Astrocyte of the spinal cord (primary cell): ENCODE data around the gene CTBP1.
A peak's percentile ranks its signal among the peaks of the same experiment; 100 is the strongest.
"Not testable (repeated sequence)": the region's sequence is repeated elsewhere in the genome, so short reads cannot be mapped to it uniquely, and the experiment has no call there.

Source experiments
- DNase-seq: peaks from one replicate; pipeline ENCODE4 v3.0.0; 2011; ENCODE audit warnings: low read depth, low spot score
- H3K4me3 ChIP-seq: 2 replicates; pipeline ENCODE4 v1.5.1; 2011; ENCODE audit warnings: low read depth, mild to moderate bottlenecking, low read length, moderate library complexity
- CTCF ChIP-seq: IDR thresholded peaks from 2 replicates; pipeline ENCODE4 v1.5.1; 2012; ENCODE audit warnings: low read depth, mild to moderate bottlenecking, low read length, inconsistent platforms
- in situ Hi-C: cut with HindIII; loops from 2 replicates; pipeline ENCODE4 v1.10.0; 2017; ENCODE audit warnings: low sequenced_read_pairs

The CTBP1 gene

GRCh38 chr4:1294891-1295290, 46.0 kb upstream of the CTBP1 start:
- no peak for DNase-seq
- in situ Hi-C loops: no loop called here
- no peak overlapping the region for H3K4me3 ChIP-seq
- TF ChIP-seq CTCF: no peak

- TF ChIP-seq CTCF: no peak
- in situ Hi-C loops: no loop called here
- H3K4me3 ChIP-seq: no peak overlapping the region
- DNase-seq: no peak
Measured at GRCh38 chr4:1294424-1294823, 45.5 kb upstream of the CTBP1 start.

GRCh38 chr4:1293991-1294390, 45.1 kb upstream of the CTBP1 start:
- no peak for TF ChIP-seq CTCF
- DNase-seq: peak; percentile 36
- no peak overlapping the region for H3K4me3 ChIP-seq
- in situ Hi-C loops: no loop called here

GRCh38 chr4:1293531-1293941, 44.6 kb upstream of the CTBP1 start:
- no peak for TF ChIP-seq CTCF
- H3K4me3 ChIP-seq: no peak overlapping the region
- DNase-seq: no peak
- in situ Hi-C loops: no loop called here

- DNase-seq, in situ Hi-C loops, H3K4me3 ChIP-seq: not testable (repeated sequence)
Measured at GRCh38 chr4:1292703-1293011, 43.7 kb upstream of the CTBP1 start.

- in situ Hi-C loops: no loop called here
- TF ChIP-seq CTCF: no peak
- H3K4me3 ChIP-seq: no peak overlapping the region
- DNase-seq: no peak
Measured at GRCh38 chr4:1291996-1292702, 43.2 kb upstream of the CTBP1 start.

- in situ Hi-C loops: no loop called here
- no peak for DNase-seq
- no peak for TF ChIP-seq CTCF
- peak overlapping the region; percentile 78 for H3K4me3 ChIP-seq
Measured at GRCh38 chr4:1291091-1291490, 42.2 kb upstream of the CTBP1 start.
